ENCODE measurements around the gene UTP14A.
"Not testable (repeated sequence)": the region's sequence is repeated elsewhere in the genome, so short reads cannot be mapped to it uniquely, and the experiment has no call there.

UTP14A gene, protein sequence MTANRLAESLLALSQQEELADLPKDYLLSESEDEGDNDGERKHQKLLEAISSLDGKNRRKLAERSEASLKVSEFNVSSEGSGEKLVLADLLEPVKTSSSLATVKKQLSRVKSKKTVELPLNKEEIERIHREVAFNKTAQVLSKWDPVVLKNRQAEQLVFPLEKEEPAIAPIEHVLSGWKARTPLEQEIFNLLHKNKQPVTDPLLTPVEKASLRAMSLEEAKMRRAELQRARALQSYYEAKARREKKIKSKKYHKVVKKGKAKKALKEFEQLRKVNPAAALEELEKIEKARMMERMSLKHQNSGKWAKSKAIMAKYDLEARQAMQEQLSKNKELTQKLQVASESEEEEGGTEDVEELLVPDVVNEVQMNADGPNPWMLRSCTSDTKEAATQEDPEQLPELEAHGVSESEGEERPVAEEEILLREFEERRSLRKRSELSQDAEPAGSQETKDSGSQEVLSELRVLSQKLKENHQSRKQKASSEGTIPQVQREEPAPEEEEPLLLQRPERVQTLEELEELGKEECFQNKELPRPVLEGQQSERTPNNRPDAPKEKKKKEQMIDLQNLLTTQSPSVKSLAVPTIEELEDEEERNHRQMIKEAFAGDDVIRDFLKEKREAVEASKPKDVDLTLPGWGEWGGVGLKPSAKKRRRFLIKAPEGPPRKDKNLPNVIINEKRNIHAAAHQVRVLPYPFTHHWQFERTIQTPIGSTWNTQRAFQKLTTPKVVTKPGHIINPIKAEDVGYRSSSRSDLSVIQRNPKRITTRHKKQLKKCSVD

DNA sequence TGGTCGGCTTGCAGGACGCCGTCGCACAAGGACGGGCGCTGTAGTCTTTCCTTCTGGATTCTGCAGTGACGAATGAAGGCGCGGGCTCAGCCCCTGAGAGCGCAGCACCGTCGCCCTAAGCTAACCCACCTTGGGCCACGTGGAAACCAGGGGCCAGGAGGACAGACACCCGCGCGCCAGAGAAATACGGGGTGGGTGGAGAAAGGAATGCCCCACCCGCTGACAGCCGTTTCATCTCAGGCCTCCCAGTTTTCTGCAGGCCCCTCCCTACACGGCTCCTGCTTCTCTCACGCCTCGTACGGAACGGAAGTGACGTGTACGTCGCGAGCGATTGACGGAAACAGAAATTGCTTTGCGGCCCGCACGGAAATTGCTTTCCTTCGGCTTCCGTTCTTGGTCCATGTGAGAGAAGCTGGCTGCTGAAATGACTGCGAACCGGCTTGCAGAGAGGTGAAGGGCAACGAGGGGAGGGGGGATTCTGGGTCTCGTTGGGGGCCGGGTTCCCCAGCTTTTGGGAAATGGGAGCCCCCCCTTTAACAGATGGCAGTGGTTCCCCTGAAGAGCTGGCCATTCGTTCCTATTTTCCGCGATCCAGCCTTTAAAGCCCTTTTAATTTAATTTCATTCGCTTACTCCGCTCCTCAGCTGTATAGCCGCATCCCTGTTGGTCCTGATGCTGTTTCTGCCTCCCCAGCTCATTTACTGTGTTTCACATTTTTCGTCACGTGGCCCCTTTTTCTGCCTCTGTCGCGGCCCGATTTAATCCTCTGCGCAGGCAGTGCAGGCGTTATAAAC is at the start of gene UTP14A:
TSS of gene UTP14A (plus strand) at position 378 of the 794 bp plus-strand sequence. CDS start at position 425, 47 bp downstream.
- DNase-seq, result peak; percentile 88

DNA sequence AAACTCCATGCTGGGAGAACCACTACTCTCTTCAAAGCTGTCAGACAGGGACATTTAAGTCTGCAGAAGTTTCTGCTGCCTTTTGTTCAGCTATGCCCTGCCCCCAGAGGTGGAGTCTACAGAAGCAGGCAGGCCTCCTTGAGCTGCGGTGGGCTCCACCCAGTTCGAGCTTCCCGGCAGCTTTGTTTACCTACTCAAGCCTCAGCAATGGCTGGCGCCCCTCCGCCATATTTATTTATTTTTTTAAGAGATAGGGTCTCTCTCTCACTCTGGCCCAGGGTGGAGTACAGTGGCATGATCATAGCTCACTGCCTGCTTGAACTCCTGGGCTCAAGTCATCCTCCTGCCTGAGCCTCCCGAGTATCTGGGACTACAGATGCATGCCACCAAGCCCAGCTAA is 46.8 kb upstream of the UTP14A start:
- DNase-seq, result not testable (repeated sequence)

DNA sequence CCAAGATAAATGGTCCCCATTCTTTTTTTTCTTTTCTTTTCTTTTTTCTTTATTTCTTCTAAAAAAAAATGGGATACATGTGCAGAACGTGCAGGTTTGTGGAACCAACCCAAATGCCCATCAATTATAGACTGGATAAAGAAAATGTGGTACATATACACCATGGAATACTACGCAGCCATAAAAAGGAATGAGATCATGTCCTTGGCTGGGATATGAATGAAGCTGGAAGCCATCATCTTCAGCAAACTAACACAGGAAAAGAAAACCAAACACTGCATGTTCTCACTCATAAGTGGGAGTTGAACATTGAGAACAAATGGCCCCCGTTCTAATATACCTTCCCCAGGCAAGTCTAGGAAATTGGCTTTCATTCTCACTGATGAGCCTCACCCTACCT is 39.6 kb upstream of the UTP14A start:
- not testable (repeated sequence) for DNase-seq

DNA sequence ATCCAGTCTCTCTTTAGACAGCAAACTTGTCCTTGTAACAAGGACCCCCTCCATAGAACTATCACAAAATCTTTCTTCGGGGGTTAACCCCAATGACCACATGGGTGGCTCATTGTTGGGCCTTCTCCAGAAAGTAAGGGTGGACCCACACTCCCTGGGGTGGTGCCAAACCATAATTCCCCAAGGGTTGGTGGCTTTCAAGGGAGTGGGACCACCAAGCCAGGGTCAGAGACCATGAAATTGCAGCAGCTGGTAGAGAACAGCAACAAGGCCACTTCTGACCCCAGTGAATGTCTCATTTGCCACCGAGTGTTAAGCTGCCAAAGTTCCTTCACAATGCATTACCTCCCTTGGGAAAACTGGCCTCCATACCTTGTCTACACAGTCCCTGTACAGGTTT is 33.4 kb upstream of the UTP14A start:
- DNase-seq, result no peak

DNA sequence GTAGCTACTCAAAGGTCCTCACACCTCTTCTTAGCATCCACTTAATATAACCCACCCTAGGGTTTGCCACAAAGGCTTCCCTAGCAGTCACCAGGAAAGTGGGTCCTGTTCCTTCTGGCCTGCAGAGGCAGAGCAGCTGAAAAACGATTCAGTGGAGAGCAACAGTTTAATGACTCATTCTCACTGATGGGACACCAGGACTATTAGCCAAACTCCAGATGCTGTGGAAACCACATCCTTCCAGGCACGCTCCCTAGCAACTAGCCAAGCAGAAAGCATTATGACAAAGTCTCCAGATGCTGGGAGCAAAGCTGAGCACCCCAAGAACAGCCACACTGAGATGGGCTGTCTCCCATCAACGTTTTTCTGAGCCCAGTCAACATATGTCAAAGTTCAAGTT is 30.3 kb upstream of the UTP14A start:
- DNase-seq, result no peak

DNA sequence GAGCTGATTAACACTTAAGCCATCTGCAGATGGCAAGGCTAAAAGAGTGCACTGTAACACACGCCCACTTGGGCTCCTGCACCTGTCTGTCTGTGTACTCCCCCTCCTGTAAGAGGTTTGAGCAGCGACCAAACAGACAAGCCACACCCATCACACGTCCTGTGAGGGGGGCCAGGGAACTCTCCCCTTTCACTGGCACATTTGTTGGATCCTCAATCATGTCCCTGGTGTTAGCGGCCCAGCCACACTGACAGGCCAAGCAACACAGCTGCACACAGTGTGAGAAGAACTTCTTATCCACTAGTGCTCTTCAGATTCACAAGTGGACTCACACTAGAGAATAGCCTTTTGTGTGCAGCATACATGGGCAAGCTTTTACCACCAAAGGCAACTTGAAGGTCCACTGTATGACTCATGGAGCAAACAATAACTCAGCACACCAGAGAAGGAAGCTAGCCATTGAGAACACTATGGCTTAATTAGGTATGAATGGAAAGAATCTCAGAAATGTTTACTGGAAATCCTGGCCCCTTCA is 29.1 kb upstream of the UTP14A start:
- DNase-seq, result no peak

DNA sequence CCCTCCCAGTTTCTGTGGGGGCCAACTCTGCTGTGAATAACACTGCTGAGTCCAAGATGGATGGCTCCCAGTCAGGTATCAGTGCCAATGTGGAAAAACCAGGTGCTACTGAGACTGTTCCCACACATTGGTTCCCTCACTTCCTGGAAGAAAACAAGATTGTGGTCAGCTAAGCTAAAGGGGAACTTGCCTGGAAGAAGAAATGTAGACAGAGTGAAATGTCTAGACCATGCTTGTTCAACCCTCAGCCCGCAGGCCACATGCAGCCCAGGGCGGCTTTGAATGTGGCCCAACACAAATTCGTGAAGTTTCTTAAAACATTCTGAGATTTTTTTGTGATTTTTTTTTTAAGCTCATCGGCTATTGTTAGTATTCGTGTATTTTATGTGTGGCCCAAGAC is 28.6 kb upstream of the UTP14A start:
- DNase-seq, result no peak

DNA sequence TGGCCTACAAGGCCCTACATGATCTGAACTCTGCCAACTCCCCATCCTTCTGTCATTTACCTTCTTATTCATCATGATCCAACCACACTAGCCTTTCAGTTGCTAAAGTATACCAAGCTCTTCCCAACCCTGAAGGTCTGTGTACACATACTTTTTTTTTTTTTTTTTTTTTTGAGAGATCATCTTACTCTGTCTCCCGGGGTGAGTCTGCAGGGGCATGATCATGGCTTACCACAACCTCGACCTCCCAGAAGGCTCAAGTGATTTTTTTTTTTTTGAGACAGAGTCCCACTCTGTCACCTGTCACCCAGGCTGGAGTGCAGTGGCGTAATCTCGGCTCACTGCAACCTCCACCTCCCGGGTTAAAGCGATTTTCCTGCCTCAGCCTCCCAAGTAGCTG is 5.9 kb upstream of the UTP14A start:
- no peak for DNase-seq

DNA sequence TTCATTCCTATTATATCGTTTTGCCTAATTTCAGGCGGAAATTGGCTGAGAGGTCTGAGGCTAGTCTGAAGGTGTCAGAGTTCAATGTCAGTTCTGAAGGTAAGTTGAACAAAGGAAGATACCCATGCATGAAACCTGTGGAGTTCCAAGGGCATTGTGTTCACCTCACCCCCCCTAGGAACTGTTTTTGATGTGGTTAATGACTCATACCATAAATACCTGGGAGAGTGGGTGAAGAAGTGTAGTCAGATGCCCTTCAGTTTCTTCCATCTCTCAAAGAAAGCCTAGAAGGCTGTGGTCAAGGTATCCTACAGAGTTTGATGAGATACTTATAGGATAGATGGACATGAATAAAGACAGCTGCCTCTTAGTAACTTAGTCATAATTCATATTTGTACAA is 2.7 kb downstream of the UTP14A start:
- DNase-seq, result no peak

DNA sequence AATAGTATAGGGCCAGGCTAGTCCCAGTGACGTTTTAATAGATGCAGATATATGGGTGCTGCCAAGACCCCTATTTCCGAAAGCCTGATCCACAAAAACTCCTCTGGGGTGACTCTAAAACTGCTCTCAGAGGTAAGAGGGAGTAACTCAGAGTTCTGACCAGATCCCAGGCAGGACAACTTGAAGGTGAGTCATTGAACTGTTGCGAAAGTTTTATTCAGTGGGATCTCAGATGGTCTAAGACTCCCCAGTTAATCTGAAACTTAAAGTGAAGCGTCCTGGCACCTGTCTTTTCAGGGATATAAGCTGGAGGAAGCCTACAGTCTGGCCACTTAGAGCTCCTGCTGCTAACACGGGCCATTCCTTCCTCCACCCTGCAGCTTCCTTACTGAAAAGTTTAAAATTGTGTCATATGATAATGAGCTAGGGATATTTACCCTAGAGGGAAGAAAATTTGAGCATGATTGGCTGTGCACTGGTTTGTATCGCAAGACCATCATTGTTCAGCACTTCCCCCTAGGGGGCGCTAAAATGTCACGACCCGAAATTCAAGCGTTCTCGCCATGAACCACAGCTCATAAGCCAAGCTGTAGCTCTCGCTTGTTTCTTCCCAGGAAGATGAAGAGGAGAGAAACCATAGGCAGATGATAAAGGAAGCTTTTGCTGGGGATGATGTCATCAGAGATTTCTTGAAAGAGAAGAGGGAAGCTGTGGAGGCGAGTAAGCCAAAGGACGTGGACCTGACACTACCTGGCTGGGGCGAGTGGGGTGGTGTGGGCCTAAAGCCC is 19.5 kb downstream of the UTP14A start:
- DNase-seq, result peak; percentile 73

DNA sequence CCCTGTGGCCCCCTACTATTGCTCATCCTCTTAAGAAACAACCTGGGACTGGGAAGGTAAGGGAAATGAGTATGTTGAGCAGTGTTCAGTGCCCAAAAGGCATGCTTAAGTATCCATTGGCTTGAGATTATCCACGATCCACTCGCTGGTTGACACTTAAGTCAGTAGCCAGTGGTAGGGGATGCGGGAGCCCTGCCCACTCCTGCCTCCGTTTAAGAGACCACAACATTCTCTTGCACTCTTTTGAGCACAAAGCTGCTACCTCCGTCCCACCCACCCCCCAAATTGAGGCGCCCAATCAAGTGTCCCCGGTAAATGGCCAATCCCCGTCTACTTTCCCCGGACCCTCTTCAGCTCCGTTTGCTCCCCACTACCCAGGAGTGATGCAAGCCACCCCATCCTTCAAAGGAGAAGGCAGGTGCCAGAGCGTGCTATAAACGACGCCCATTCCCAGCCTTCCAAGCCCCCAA is 25.0 kb downstream of the UTP14A start:
- DNase-seq, result no peak

DNA sequence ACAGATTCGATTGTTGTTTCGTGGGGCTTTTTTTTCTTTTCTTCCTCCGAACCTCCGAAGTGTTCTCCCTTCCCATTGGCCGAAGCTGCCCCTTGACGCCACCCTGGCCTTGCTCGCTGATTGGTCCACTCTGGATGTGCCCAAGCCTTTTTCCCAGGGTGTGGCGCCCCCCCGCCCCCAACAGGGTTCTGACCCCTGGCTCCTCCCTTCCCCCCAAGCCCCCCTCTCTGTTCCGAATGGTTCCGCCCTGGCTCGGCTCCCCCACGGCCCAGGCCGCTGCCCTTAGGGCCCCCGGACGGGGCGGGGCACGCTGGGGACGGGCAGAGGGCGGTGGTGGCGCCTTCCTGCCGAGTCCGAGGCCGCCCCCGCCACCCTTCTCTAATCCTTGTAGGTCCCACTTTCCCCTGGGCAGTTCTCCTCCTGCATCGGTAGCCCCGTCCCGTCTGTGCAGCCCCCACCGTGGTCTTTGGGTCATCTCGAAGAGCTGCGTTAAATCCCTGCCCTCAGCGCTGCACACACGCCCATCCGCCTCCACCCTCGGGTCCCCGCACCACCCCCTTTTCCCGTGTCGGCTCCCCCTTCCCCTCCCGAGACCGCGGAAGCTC is 25.5 kb downstream of the UTP14A start:
- DNase-seq, result peak; percentile 71

DNA sequence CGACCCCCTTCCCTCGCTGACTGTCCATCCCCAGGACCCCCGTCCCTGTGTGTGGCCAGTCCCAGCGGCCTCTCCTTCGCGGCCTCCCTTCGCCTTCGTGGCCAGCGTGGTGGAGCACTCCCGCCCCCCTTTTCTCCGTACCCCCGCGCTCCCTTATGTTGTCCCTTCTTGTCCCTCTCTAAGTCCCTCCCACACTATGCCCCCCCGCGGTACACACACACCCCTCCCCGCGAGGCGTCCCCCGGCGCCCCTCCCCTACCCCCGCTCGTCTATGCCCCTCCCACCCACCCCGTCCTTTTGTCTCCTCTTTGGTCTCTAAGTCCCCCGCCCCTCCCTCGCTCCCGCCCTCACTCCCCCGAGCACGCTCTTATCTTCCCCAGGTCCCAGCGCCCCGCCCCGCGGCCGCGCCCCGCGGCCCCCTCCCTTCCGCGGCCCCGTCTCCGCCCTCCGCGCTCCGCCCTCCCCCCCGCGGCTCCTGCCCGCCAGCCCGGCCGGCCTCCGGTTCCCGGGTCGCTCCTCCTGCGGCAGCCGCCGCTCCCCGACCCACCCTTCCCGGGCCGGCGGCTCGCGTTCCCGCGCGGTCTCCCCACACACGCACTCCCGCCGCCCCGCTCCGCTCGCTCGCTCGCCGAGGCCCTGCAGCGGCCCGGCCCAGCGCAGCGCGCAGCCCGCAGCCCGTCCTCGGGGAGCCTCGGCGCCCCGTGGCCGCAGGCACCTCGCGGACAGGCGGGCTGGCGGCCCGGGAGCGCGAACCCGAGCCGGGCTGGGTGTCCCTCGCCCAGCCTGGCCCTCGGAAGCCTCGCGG is 26.3 kb downstream of the UTP14A start:
- DNase-seq, result peak; percentile 73

DNA sequence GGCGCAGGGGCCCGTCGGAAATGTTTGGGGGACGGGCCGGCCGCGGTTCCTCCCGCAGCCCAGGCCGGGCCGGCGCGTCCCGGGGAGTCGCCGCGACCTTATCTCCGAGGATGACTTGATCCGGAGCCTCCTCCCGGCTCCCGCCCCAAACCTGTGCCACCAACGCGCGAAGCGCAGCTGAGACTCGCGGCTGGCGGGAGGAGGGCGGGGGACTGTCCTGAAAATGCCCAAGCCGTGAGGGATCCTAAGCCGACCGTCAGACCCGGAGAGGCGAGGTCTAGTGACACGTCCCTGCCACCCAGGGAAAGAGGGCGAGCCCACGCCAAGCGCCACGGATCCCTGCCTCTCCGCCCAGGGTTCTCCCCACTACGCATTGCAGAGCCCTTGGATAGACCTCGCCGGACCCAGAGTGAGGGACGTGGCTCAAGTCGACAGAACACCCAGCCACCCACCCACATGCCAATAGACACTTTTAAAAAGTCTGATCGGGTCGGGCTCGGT is 26.9 kb downstream of the UTP14A start:
- DNase-seq, result peak; percentile 18

DNA sequence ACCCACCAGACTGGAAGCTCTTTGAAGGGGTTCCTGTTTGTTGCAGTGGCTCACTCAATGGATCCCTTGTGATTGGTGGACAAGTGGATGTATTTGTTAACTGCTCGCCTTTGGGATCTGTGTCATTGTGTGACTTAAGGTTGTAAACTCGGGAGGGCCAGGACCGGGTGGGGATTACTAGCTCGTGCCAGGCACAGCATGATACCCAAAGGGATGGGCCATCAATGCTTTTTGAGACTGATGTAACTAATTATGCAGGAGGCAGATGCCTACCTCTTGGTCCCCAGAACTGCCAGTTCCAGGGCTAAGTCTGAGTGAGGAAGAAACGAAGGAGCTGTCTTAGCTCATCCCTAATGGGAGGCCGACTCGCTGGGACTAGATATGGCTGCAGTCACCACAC is 27.7 kb downstream of the UTP14A start:
- no peak for DNase-seq

DNA sequence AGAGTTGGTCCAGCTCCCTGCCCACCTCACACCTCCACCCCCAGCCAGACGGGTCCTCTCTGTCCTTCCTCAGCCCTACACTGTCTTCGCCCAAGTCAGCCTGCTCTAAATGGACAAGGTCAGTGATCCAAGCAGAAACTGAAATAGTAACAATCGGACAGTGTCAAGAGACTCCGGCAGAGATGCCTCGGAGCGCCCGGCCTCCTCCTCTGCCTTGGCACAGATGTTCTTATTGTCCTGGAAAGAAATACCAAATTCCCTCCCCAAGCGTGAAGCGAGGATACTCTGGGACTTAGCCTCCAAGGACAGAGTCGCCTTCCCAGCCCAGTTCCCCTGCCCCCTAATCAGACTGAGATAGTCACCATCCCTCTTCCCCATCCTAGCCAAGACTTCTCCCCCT is 28.5 kb downstream of the UTP14A start:
- no peak for DNase-seq

DNA sequence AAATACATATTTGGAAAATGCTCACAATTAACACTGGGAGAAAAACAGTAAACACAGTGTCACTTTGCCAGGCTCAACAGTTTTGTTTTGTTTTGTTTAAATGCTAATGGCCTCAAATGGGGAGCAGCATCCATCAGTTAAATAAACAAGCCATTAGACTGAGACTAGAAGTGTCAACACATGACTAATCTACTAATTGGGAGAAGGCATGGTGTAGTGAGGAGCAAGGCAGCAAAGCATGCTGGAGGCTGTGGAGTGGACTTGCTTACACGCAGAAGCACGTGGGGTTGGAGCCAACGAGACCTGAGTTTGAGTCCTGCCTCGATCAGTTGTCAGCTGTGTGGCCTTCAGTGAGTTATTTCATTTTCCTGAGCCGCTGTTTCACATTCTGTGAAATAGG is 29.0 kb downstream of the UTP14A start:
- DNase-seq, result no peak

DNA sequence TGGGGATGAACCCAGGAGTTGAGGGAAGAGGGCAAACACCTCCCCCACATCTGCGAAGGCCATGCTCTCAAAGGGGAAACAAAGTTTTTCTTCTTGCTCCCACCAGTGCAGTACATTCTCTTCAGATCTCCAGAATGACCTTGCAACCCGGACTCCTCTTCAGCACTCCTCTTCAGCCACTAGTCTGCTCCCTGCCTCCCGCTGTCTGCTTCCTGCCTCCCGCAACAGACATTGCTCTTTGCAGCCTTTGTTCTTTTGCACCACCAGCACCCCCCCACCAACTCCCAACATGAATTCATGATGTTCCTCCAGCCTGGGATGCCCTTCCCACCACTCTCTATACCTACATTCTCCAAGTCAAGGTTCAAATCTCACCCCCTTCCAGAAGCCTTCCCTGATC is 32.1 kb downstream of the UTP14A start:
- no peak for DNase-seq

DNA sequence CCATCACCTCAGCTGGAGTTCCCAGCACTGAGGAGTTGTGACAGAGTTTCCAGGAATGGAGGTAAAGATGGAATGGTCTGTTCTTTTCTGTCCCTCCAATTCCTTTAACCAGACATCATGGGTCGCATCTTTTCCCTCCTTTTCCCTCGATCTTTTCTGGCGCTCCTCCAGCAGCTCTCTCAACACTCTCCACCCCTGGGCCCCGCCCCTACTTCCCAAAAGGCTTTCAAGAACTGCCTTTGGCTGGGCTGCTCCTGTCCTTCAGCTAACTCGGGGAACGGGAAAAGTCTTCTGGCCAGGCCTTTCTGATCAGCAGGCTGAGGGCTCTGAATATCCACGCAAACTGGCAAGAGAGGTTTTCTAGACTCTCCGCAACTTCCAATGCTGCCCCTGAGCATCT is 34.0 kb downstream of the UTP14A start:
- DNase-seq, result no peak

DNA sequence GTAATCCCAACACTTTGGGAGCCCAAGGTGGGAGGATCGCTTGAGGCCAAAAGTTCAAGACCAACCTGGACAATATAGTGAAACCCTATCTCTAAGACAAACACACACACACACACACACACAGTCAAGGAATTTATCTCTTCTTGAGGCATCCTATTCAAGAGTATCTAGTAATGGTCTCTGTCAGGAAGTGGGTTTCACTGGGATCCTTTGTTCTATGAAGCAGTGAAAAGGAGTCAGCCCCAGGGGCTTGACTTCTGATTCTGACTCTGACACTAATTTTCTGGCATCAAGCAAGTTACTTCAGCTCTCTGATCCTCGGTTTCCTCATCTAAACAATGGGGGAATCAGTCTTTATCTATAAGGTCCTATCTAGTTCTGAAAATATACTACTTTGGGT is 34.8 kb downstream of the UTP14A start:
- no peak for DNase-seq

DNA sequence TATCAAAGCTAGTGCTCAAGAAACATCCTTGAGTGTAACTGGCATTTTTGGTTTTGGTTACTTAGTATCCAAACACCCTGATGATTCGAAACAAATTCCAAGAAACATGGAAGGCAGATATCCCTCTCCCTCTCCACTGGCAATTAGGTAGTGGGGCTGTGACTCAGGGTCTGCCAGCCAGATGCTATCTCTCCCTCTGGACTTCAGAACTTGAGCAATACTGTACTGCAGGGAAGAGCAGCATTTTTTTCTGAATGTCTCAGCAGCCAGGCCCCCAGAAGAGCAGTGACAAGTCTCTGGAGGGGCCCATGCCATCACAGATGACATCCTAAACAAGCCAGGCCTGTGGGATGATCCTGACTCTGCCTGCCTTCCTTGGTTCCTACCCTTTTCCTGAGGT is 39.2 kb downstream of the UTP14A start:
- no peak for DNase-seq
